Suprapubic skin (tissue), 4 donors: ENCODE measurements around the gene SECISBP2. TPM values are rescaled to one million over a fixed set of nuclear protein-coding genes. Genes with fewer than 3 reads are reported as not detected.

ENCODE experiments used
- DNase-seq, 2 donors: peaks; one replicate each; pipeline ENCODE4 v3.0.0-alpha.2; 2019; ENCODE audit warnings: low spot score in 2 of 2
- H3K27ac ChIP-seq: fragments of 200-600 bp; sonication (generic); one replicate; pipeline ENCODE4 v1.5.1; 2019
- H3K27me3 ChIP-seq: fragments of 200-600 bp; sonication (generic); one replicate; pipeline ENCODE4 v1.5.1; 2019
- H3K36me3 ChIP-seq: fragments of 200-600 bp; sonication (generic); one replicate; pipeline ENCODE4 v1.5.1; 2019
- H3K4me1 ChIP-seq: fragments of 200-600 bp; sonication (generic); one replicate; pipeline ENCODE4 v1.5.1; 2019
- H3K4me3 ChIP-seq: fragments of 200-600 bp; sonication (generic); one replicate; pipeline ENCODE4 v1.5.1; 2019; ENCODE audit warnings: mild to moderate bottlenecking
- H3K9me3 ChIP-seq: fragments of 200-600 bp; sonication (generic); one replicate; pipeline ENCODE4 v1.5.1; 2019
- CTCF ChIP-seq, 2 donors: fragments of 200-600 bp in 1 of 2; fragments of 450-650 bp in 1 of 2; sonication (generic) in 1 of 2; IDR thresholded peaks; one replicate each; pipeline ENCODE4 v1.5.1; 2016 to 2019; ENCODE audit warnings: antibody characterized with exemption in 2 of 2, mild to moderate bottlenecking in 1 of 2, moderate library complexity in 1 of 2
- EP300 ChIP-seq: sonication (generic); formaldehyde crosslinking; IDR thresholded peaks from one replicate; pipeline ENCODE4 v1.6.1; 2017; ENCODE audit warnings: antibody characterized with exemption
- POLR2A ChIP-seq, 2 donors: fragments of 450-650 bp; IDR thresholded peaks; one replicate each; pipeline ENCODE4 v1.6.1; 2017; ENCODE audit warnings: antibody characterized with exemption in 2 of 2, mild to moderate bottlenecking in 2 of 2, moderate library complexity in 2 of 2
- POLR2AphosphoS5 ChIP-seq, 3 donors: sonication (generic); formaldehyde crosslinking; IDR thresholded peaks; one replicate each; pipeline ENCODE4 v1.6.1; 2017; ENCODE audit warnings: antibody characterized with exemption in 3 of 3
- WGBS: methylation state at CpG from one replicate; pipeline ENCODE4 v1.1.5; 2018; 5-methylcytosine and 5-hydroxymethylcytosine counted together
- total RNA-seq, 4 donors: library from RNA; depleted of rRNA; stranded (reverse); fragments of >200 nt; gene quantifications; one replicate each; pipeline ENCODE4 v1.1.0, GENCODE V29; 2016

SECISBP2 gene
- total RNA-seq, 4 donors from 2014 or later = 43.6 to 111 (median 60.8) TPM

GRCh38 chr9:89363921-89364665 lies 45.8 kb downstream of the SECISBP2 start:
- DNase-seq = peak; percentile 54 to 69
- WGBS = 84% methylated on average over 7 of the region's 9 CpGs

GRCh38 chr9:89364666-89365531 lies 46.6 kb downstream of the SECISBP2 start:
- 64% methylated on average over 9 of the region's 17 CpGs for WGBS
- Histone ChIP-seq H3K4me1 (peaks cover 12% of the 10 kb centered on the region), H3K27me3 (no peaks in the 10 kb centered on the region), H3K27ac (no peak overlapping the region), H3K36me3 (peaks cover 30% of the 10 kb centered on the region), H3K9me3 (no peaks in the 10 kb centered on the region), H3K4me3 (no peak overlapping the region)
- DNase-seq = peak; percentile 56 to 61
- TF ChIP-seq CTCF (IDR thresholded peaks at IDR 0.05) (no peak), POLR2A (IDR thresholded peaks at IDR 0.05) (no peak), POLR2AphosphoS5 (IDR thresholded peaks at IDR 0.05) (no peak), EP300 (no peak)

More at GRCh38 chr9:89363921-89364665, 45.8 kb downstream of the SECISBP2 start:
- Histone ChIP-seq H3K27me3 (no peaks in the 10 kb centered on the region), H3K27ac (no peak overlapping the region), H3K4me1 (peaks cover 16% of the 10 kb centered on the region), H3K36me3 (peaks cover 36% of the 10 kb centered on the region), H3K4me3 (no peak overlapping the region), H3K9me3 (no peaks in the 10 kb centered on the region)
- no peak for TF ChIP-seq POLR2AphosphoS5 (IDR thresholded peaks at IDR 0.05)
- TF ChIP-seq POLR2A (IDR thresholded peaks at IDR 0.05) = no peak
- TF ChIP-seq EP300 = no peak
- no peak for TF ChIP-seq CTCF (IDR thresholded peaks at IDR 0.05)

GRCh38 chr9:89365532-89365912 lies 47.2 kb downstream of the SECISBP2 start:
- Histone ChIP-seq H3K27me3 (no peaks in the 10 kb centered on the region), H3K9me3 (no peaks in the 10 kb centered on the region), H3K36me3 (peaks cover 24% of the 10 kb centered on the region), H3K4me3 (no peak overlapping the region), H3K27ac (no peak overlapping the region), H3K4me1 (peaks cover 9% of the 10 kb centered on the region)
- no peak for DNase-seq
- TF ChIP-seq POLR2A (IDR thresholded peaks at IDR 0.05) = no peak
- TF ChIP-seq CTCF (IDR thresholded peaks at IDR 0.05) = no peak
- TF ChIP-seq POLR2AphosphoS5 (IDR thresholded peaks at IDR 0.05) = no peak
- TF ChIP-seq EP300 = no peak
- whole genome bisulfite sequencing = 96% methylated on average over 2 of the region's 2 CpGs

- WGBS = 91% methylated on average over 3 of the region's 3 CpGs
- no peak for DNase-seq
- TF ChIP-seq POLR2AphosphoS5 (IDR thresholded peaks at IDR 0.05) (no peak), EP300 (no peak), POLR2A (IDR thresholded peaks at IDR 0.05) (no peak), CTCF (IDR thresholded peaks at IDR 0.05) (no peak)
- Histone ChIP-seq H3K4me3 (no peak overlapping the region), H3K36me3 (peaks cover 12% of the 10 kb centered on the region), H3K4me1 (peaks cover 9% of the 10 kb centered on the region), H3K27me3 (no peaks in the 10 kb centered on the region), H3K9me3 (no peaks in the 10 kb centered on the region), H3K27ac (no peak overlapping the region)
These were observed 48.4 kb downstream of the SECISBP2 start for GRCh38 chr9:89366711-89367110.

GRCh38 chr9:89367281-89367680 lies 49.0 kb downstream of the SECISBP2 start:
- 79% methylated on average over 4 of the region's 4 CpGs for WGBS
- no peak for TF ChIP-seq CTCF (IDR thresholded peaks at IDR 0.05)
- TF ChIP-seq EP300 = no peak
- no peak for TF ChIP-seq POLR2A (IDR thresholded peaks at IDR 0.05)
- TF ChIP-seq POLR2AphosphoS5 (IDR thresholded peaks at IDR 0.05) = no peak

More at GRCh38 chr9:89367281-89367680, 49.0 kb downstream of the SECISBP2 start:
- H3K27me3 ChIP-seq = no peaks in the 10 kb centered on the region
- no peak overlapping the region for H3K27ac ChIP-seq
- DNase-seq = no peak
- no peak overlapping the region for H3K4me3 ChIP-seq
- H3K36me3 ChIP-seq = peaks cover 7% of the 10 kb centered on the region
- H3K9me3 ChIP-seq = no peaks in the 10 kb centered on the region
- peaks cover 9% of the 10 kb centered on the region for H3K4me1 ChIP-seq
